ENCODE results near the gene CCDC183.
"Not testable (repeated sequence)": the region's sequence is repeated elsewhere in the genome, so short reads cannot be mapped to it uniquely, and the experiment has no call there.

CCDC183 gene

GRCh38 chr9:136825295-136826187, 29.4 kb downstream of the CCDC183 start:
- DNase-seq (ENCODE audit: low spot score), result no peak

- no peak for DNase-seq (ENCODE audit: low spot score)
These were observed 30.0 kb downstream of the CCDC183 start for GRCh38 chr9:136826188-136826541.

GRCh38 chr9:136826703-136827582, 30.8 kb downstream of the CCDC183 start:
- DNase-seq (ENCODE audit: low spot score), result no peak

- no peak for DNase-seq (ENCODE audit: low spot score)
These were observed 31.8 kb downstream of the CCDC183 start for GRCh38 chr9:136827794-136828473.

GRCh38 chr9:136828474-136829140, 32.5 kb downstream of the CCDC183 start:
- no peak for DNase-seq (ENCODE audit: low spot score)

GRCh38 chr9:136829412-136829811, 33.3 kb downstream of the CCDC183 start:
- DNase-seq (ENCODE audit: low spot score), result peak; percentile 26

GRCh38 chr9:136829981-136830885, 34.1 kb downstream of the CCDC183 start:
- peak; percentile 17 for DNase-seq (ENCODE audit: low spot score)

GRCh38 chr9:136831002-136831719, 35.0 kb downstream of the CCDC183 start:
- no peak for DNase-seq (ENCODE audit: low spot score)

GRCh38 chr9:136831720-136832104, 35.6 kb downstream of the CCDC183 start:
- no peak for DNase-seq (ENCODE audit: low spot score)

- DNase-seq (ENCODE audit: low spot score), result no peak
These were observed 36.4 kb downstream of the CCDC183 start for GRCh38 chr9:136832581-136832980.

GRCh38 chr9:136833381-136834048, 37.4 kb downstream of the CCDC183 start:
- DNase-seq (ENCODE audit: low spot score), result peak; percentile 6

- no peak for DNase-seq (ENCODE audit: low spot score)
These were observed 39.2 kb downstream of the CCDC183 start for GRCh38 chr9:136835162-136835931.

- no peak for DNase-seq (ENCODE audit: low spot score)
These were observed 40.1 kb downstream of the CCDC183 start for GRCh38 chr9:136835932-136836904.

GRCh38 chr9:136837146-136837855, 41.2 kb downstream of the CCDC183 start:
- no peak for DNase-seq (ENCODE audit: low spot score)

- DNase-seq (ENCODE audit: low spot score), result not testable (repeated sequence)
These were observed 41.7 kb downstream of the CCDC183 start for GRCh38 chr9:136837856-136838277.

- DNase-seq (ENCODE audit: low spot score), result no peak
These were observed 42.4 kb downstream of the CCDC183 start for GRCh38 chr9:136838314-136839228.
